ENCODE results near the gene CIC. TPM values are rescaled to one million over a fixed set of nuclear protein-coding genes. Genes with fewer than 3 reads are reported as not detected.

CIC gene
- total and polyA plus RNA-seq, 2 of the 13 experiments (the other 11 are each of a cell fraction or from before 2014, with no cell fraction given) = 5.9 to 8.0 TPM

- TF ChIP-seq ZGPAT (CRISPR knock-in tag; IDR thresholded peaks at IDR 0.05) (peak; percentile 76), ZNF780A (CRISPR knock-in tag; IDR thresholded peaks at IDR 0.05) (no peak), HCFC1 (IDR thresholded peaks at IDR 0.05; ENCODE audit: low read depth, low read length) (peak; percentile 91), XBP1 (CRISPR knock-in tag; IDR thresholded peaks at IDR 0.05) (peak; percentile 50; the same call in 1 of the 2 replicates), HMGXB3 (CRISPR knock-in tag; IDR thresholded peaks at IDR 0.05; ENCODE audit: borderline replicate concordance) (peak; percentile 18; the same call in 1 of the 2 replicates), AKAP8 (CRISPR knock-in tag; IDR thresholded peaks at IDR 0.05) (no peak), ZFP37 (CRISPR knock-in tag; IDR thresholded peaks at IDR 0.05; ENCODE audit: borderline replicate concordance) (no peak), SIN3A (IDR thresholded peaks at IDR 0.05; ENCODE audit: borderline replicate concordance, low read depth, low read length) (peak; percentile 87; the same call in 1 of the 2 replicates), HIC2 (CRISPR knock-in tag; IDR thresholded peaks at IDR 0.05; ENCODE audit: low read depth) (no peak), KMT2A (CRISPR knock-in tag; IDR thresholded peaks at IDR 0.05) (0 out of 2 replicates have a peak, but pooled peaks have one; percentile 28), ZNF460 (CRISPR knock-in tag; IDR thresholded peaks at IDR 0.05; ENCODE audit: borderline replicate concordance) (no peak), ZNF597 (CRISPR knock-in tag; IDR thresholded peaks at IDR 0.05) (peak; percentile 78; the same call in 1 of the 2 replicates), TBX2 (CRISPR knock-in tag; IDR thresholded peaks at IDR 0.05; ENCODE audit: borderline replicate concordance) (peak; percentile 82; the same call in 1 of the 2 replicates), FOXO1 (CRISPR knock-in tag; IDR thresholded peaks at IDR 0.05) (peak; percentile 23; the same call in 1 of the 2 replicates), GABPB1 (CRISPR knock-in tag; IDR thresholded peaks at IDR 0.05) (peak; percentile 90), POLR2AphosphoS5 (IDR thresholded peaks at IDR 0.05; ENCODE audit: low read depth, low read length) (peak; percentile 99), POLR2G (IDR thresholded peaks at IDR 0.05; ENCODE audit: low read depth, low read length) (peak; percentile 97)
These were observed 26.3 kb upstream of the CIC start, which contains the start of gene GSK3A (continued) for GRCh38 chr19:42242512-42243409.
